Left hindlimb (tissue), 1 donor: ENCODE results near the gene LMO7.
"Not testable (repeated sequence)": the region's sequence is repeated elsewhere in the genome, so short reads cannot be mapped to it uniquely, and the experiment has no call there.

Source experiments
- DNase-seq: peaks from one replicate; pipeline ENCODE4 v3.0.0-alpha.2; 2018

The LMO7 gene

DNA sequence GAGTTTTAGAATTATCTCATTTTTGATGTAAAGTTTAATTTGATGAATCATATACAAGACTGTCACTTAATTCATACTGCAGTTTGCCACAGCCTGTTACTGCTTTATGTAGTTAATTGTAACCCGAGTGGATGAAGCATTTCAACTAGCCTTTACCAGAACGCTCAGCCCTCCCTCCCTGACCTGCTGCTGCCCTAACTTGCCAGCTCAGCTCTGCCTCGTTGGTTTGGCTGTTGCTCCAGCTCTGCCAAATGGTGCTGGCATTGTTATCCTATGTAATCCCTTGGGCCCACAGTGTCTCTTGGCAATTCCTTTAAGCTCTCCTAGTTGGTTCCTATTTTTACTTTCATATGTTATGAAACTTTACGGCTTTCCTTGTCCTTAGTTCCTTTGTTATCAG is 113.3 kb downstream of the LMO7 start:
- DNase-seq = no peak

DNA sequence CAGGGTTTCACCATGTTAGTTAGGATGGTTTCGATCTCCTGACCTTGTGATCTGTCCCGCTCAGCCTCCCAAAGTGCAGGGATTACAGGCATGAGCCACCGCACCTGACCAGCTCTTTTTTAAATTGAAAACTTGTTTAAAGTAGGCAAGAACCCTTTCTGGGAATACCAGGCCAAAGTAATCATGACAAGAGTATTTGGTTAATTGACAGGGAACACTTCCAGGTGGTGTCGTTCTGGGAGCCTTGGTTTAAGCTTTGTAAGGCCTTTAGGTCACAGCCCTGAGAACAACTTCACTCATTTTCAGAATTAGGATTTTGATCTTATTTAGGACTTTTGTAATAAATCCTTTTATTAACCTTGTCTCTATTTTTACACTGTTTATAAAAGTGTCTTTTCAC is 115.2 kb downstream of the LMO7 start:
- DNase-seq = no peak

DNA sequence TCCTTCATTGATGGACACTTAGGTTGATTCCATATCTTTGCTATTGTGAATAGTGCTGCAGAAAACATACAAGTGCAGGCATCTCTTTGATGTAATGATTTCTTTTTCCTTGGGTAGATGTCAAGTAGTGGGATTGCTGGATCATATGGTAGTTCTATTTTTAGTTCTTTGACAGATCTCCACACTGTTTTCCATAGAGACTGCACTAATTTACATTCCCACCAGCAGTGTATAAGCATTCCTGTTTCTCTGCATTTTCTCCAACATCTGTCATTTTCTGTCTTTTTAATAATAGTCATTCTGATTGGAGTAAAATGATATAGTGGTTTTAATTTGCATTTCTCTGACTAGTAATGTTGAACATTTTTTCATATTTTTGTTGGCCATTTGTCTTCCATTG is 116.7 kb downstream of the LMO7 start:
- DNase-seq = no peak

DNA sequence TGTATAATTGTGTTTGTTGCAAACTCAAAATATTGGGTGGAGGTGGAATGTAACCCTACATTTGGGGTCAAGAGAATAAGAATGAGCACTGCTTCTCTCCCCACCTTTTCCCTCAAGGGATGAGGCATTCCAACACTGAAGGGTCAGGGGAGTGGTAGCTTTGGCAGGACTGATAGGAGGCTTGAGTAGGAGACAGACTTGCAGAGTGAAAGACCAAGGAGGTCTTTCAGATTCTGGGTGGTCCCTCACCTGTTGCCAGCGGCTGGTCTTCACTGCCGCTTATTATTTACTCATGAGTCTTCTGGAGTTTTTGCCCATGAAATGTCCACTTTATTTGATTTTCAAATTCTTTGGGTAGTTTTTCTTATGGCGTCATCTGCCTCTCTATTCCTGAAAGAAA is 118.8 kb downstream of the LMO7 start:
- DNase-seq = no peak

DNA sequence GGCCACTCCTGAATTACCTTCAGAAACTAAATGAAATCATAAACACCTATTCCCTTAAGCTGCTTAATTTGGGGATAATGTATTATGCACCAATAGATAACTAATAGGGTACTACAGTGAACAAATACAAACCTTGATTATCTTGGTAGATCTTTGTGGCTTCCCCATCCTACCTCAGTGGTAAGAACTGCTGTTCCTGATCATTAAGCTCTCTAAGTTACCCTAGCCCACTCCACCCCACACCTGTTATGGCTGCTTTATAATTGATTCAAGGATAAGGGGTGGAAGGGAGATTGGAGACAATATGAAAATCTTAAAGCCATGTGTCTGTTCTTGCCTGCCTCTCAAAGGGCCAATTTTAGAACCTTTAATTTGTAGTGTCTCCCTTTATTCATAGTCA is 121.2 kb downstream of the LMO7 start:
- DNase-seq = no peak

DNA sequence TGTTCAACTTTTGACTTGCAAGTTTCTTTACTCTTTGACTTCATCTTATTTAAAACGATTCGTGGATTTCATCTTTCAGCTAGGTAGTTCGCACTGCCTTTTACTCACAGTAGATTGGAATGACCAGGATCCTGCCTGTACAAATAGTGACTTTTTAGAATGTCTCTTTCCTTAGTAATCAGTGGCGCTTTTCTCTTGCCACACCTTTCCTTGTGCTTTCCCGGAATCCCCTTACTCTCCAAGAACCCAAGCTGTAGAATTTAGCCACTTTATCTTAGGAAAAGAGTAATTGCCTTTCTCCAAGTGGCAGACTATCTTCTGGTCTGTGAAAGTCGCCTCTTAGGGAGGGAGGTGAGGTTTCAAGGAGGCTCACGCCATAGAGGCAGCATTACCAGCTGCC is 123.4 kb downstream of the LMO7 start:
- no peak for DNase-seq

DNA sequence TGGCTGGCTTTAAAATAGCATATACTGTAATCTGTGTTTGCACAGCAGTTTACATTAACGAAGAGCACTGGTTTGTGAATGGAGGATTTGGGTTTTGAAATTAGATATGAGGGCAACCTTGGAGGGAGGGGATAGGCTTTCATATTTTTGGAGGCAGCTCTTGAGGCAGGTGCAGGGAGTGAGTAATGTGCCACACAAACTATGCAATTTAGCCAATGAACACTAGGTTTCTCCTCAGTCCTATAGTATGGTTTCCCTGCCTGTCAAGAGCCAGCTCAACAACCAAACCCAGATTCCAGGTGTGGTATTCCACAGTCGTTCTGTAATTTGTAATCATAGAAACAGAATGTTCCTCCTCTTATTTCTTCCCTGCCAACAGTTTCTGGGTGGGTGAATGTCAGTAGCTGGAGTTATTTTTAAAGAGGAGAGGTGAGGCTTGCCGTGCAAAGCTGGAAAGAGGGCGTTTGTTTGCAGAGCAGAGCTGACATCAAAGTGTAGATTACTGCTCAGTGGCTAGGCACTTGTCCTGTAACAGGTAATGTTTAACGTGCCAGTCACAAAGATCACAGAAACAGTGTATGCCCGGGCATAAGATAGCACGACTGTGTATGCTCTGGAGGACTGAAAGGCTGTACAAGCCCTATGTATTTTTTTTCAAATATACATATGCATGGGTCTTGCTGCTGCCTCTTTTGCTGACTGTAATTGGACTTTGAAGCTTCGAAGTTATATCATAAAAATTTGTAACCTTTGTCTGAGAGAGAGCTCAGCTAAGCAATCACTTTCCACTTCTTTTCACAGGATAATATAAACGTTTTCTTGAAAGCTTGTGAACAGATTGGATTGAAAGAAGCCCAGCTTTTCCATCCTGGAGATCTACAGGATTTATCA is 124.2 kb downstream of the LMO7 start:
- no peak for DNase-seq

DNA sequence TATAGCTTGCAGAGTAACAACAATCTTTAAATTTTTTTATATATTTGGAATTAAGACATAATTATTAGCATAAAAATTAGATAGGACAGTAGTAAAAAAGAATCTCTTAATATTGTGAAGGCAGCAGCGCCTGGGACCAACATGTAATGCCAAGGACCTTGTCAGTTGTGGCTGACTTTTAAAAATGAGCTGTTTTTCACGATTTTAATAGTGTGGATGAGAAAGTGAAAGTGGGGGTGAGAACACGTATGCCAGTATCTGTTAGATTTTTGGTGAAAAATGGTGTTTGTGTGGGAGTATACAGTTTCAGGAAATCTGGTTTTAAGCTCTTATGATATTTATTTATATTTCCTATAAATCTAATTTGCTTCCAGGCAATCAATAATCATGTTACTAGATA is 125.2 kb downstream of the LMO7 start:
- DNase-seq = no peak

DNA sequence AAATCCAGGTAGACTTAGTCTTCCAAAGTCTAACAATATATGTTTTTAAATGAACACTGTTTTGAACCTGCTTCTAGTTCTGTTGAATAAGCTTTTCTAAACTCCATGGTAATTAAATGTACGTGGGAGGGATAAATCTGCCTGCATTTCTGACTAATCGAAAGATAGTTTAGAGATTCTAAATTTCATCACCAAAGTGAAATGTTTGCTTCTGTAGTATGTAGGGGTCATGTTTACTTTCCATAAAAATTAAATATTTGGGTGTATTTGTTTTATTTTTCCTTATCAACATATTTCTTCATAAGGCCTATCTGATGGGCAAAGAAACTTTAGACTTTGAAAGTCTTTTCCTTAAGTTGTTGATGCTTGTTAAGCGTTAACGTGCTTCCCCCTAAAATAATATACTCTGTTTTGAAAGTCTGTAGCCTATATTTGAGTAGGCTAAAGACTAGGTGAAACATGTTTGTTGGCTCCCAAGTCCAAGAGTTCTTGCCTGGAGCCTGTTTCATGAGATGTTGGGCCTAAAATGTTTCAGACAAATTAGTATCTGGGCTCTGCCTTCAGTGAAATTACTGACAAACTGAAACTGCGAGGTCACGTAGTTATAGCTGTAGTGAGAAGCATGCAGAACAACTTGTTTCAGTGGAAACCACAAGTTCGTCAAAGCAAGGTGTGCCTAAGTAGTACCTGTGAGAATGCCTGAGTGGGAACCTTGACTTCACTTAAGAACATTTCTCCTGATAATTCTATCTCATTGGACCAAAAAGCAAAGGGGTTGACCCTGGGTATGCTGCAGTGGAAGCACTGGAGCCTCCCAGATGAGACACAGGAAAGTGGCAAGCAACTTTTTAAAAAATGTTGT is 126.2 kb downstream of the LMO7 start:
- no peak for DNase-seq

DNA sequence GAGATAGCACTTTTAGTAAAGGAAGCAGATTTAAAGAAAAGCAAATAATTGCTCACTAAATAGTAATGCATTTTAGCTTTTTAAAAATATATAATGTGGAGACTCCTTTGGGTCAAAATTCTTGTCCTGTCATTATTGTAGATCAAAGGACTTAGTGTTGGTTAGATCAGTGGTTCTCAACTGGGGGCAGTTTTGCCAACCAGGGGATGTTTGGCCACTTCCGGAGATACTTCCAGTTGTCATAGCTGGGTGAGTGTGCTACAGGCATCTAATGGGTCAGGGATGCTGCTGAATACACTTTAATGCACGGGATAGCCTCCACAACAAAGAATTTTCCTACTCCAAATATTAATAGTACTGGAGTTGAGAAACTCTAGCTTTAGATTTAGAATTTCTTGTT is 126.8 kb downstream of the LMO7 start:
- no peak for DNase-seq

DNA sequence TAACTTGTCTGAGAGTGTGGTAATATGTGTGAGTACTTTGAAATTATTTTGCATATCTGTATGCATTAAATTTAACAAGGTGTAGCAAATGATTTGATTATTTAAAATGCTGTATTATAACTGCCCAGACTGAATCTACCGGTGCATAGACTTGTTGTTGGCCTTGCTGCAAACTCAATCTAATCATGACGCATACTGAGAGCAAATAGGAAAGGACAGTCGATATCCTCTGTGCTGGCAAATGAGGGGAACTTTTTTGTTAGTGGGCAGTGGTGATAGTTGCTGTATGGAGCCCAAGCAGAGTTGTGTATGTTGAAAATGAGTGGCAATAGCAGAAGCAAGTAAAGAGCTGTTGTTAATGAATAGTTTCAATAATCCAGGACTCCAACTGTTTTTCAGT is 127.4 kb downstream of the LMO7 start:
- no peak for DNase-seq

DNA sequence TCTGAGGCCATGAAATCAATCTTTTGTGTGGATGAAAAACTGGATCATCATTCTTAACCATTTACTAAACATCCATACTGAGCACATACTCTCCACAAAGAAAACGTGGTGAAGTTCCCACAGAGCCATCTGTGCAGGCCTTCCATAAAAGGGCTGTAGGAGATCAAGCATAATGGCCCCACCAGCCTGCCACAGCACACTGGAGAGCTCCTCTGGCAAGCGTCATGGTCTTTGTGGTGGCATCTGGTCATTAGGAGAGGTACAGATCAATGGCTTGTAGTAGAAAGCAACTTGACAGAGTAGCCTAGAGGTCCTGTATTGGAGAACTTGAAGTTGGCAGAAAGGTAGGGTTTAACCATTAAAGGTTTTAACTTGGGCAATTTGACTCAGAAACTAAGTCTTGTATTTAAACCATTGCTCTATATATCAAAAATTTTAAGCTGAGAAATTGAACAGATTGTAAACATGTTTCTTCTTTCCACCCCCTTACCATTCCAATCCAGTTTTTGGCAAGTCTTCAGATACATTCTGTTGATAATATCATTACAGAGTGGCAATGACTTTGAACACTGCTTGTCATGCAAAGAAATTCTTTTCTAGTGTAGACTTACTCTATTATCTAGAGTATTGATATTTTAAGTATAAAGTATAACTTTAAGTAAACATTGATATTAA is 128.3 kb downstream of the LMO7 start:
- no peak for DNase-seq

DNA sequence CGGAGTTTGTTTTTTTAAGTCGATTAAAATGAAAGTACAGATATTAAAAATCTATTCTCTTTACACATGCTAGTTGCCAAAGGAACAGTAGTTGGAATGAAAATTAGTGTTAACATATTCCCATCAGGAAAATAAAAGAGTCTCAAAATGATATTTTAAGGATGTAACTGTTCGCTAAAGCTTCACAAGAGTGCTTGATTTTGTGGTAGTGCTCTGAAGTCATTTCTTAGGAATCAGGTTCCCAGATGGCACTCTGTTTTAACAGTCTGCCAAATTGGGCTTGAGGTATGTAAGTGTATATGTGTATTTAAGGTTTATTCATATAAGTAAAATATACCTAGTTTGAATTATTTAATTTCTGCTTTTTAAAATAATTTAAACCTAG is 128.8 kb downstream of the LMO7 start:
- DNase-seq = no peak

DNA sequence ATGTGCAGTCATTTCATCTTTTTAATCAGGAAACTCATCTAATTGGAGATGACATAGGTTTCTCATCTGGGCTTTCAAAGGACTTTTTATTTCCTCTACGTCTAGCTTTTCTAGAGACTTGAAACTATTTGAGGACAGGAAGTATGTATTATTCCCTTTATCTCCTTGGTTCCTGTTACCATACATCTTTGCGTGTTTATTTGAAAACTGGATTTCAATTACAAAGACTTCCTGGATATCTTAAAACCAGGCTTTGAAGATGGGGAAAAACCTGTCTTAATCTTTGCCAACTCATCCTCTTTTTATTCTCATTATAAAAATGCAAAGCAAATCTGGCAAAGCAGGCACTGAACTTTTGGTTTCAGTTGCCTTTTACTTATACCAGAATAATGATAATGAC is 130.5 kb downstream of the LMO7 start:
- DNase-seq = no peak

DNA sequence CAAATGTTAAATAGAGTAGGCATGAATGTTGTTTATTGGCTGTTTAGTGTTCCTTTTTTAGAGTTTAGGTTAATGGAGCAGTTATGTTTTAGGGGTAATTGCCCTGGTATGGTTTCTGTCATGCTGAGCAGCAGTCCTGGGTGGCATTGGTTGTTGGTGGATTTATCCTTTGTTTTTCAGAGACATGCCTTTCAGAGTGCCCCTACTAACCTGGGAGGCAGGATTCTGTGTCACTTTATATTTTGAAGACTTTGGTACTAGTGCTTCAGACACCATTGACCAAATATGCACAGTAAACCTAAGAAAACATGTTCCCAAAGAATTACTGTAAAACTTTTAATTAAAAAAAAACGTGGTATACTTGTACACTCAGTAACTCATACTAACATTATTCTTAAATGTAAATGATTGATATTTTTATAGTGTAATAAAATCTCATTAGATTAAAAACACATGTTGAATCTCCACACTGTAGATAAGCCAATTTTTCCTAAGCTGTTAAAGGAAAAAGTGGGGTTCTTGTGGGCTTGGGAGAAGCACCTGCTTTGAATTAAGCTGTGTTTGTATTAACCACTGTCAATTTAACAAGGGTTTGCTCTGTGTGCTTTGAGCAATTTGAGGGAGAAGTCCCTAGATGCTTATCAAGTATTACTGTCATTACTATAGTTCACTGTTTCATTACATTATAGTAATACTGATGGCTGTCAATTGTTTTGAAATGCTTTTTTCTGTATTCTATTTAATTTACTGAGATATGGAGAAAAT is 133.2 kb downstream of the LMO7 start:
- no peak for DNase-seq

DNA sequence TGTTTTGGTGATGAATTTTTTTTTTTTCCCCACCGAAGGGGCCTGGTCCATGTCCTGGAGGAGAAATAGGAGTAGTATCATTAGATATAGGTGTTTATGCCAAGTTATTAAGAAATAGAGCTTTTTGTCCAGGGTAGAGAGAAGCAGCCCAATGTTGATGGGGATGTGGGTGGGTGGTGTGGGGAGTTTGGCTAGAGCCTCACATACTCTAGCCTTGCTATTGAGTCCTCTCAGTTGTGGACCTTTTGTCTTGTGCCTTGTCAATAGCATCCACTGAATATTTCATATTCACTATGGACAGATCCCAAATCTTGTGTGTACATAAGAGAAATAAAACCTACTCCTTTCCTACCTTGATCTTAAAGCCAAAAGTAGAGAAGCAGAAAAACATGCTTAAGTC is 134.0 kb downstream of the LMO7 start:
- DNase-seq = no peak

DNA sequence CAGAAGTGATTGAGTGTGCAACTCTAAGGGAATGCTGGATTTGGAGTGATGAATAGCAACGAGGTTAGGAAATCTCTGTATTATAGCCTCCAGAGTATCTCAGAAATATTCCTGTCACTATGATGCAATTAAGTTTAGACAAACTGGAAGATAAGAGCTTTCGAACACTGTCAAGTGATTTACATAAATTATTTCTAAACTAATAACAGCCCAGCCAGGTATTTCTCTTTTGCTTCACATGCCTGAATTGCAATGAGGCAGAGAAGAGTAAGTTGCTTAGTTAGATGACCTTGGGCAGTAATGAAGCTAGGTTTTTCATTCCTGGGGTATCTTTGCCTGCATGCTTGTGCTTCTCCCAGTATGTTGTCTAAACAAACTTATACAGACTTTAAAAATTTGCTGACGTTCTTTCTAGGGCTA is 134.5 kb downstream of the LMO7 start:
- no peak for DNase-seq

DNA sequence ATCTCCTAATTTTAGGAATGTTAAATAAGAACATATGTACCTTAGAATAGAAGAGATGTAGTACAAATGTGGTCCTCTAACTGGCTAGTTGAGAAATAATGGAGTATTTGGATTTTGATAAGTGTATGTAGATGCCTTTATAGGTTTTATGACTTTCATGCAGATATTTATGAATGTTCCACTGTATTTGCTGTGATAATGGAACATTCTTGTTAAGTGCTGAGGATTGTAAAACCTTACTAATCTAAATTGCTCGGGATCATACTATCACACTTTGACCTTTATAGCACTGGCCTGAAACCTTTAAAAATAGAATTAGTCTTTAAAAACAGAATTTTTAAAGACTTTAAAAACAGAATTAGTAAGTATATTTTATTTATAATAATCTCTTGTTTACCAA is 135.1 kb downstream of the LMO7 start:
- no peak for DNase-seq

DNA sequence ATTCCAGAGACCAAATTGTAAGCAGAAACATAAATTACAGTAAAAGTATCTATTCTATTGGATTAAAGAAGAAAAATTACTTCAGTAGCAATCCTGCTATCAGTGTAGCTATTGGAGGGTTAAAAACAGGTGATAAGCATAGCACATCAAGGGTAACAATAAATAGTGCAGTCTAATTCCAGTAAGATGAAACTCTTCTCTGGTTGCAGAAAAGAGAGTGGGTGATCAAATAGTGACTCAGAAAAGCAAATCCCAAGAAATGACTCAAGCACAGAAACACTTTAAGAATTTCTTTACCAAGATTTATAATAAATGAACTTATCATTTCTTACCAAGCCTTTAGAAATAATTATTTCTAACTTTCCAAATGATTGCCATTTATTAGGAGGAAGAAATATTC is 135.7 kb downstream of the LMO7 start:
- no peak for DNase-seq

DNA sequence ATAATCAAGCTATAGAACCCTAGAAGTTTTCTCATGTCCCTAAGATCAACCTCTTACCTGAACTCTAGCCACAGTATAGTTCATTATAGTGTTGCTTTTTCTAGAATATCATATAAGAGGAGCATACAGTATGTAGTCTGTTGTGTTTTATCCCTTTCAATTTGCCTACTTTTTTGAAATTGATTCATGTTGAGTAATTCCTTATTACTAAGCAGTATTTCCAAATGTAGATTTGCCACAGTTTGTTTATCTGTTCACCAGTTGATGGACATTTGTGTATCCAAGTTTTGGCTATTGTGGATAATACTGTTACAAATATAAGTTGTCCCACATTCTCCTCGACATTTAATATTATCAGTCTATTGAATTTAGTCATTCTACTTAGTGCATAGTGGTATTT is 138.0 kb downstream of the LMO7 start:
- DNase-seq = no peak

DNA sequence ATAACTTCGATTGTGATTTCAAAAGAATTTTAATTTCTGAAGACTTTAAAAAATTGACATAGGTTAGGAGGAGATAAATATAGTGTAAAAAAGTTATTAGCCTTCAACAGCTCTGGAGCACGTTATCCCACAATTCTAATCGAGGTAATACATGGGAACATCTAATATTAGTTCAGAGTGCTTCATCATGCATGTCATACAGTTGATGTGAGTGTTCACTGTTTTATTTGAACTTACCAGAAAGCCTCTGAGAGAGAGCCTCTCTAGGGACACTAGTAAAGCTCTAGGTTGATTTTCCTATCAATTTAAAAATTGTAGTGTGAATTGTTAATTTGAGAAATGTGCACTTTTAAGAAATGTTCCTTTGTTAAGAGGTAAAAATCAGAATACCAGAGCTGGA is 140.4 kb downstream of the LMO7 start:
- DNase-seq = no peak

DNA sequence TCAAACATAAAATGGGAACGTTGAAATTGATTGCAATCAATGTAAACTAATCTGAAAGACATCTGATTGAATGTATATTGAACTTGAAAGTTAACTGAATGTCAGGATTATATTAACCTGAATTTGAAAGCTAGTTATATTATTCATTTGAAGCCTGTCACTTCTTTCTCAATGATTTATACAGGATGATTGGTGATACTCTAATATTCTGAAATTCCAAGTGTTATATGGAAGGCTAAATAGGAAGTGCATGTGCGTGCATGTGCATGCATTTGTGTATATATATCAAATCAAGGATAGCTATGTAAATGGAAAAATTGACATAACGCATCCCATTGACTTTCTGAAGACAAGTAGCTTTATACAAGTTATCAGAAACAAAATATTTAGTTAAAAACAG is 143.3 kb downstream of the LMO7 start:
- DNase-seq = no peak

DNA sequence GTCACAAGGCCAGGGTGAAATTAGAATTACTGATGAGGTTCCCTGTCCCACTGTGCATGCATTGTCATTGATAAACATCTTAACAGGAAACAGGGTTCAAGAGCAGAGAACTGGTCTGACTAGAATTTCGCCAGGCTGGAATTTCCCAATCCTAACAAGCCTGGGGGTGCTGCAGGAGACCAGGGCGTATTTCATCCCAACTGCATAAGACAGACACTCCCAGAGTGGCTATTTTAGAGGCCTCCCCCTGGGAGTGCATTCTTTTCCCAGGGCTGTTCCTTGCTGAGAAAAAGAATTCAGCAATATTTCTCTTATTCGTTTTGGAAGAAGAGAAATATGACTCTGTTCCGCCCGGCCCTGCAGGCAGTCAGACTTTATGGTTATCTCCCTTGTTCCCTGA is 144.0 kb downstream of the LMO7 start:
- DNase-seq = not testable (repeated sequence)
